Ishikawa (cell line): ENCODE results near the gene LENEP.

Source experiments
- CEBPB ChIP-seq: IDR thresholded peaks from 2 replicates; pipeline ENCODE4 v1.6.1; 2012
- CREB1 ChIP-seq: IDR thresholded peaks from 2 replicates; pipeline ENCODE4 v1.6.1; 2012; ENCODE audit warnings: low read depth
- EGR1 ChIP-seq: IDR thresholded peaks from 2 replicates; pipeline ENCODE4 v1.6.1; 2012
- EP300 ChIP-seq: IDR thresholded peaks from 2 replicates; pipeline ENCODE4 v1.6.1; 2012; ENCODE audit warnings: borderline replicate concordance
- FOXM1 ChIP-seq: IDR thresholded peaks from 2 replicates; pipeline ENCODE4 v1.6.1; 2012; ENCODE audit warnings: low read depth, borderline replicate concordance
- MAX ChIP-seq: IDR thresholded peaks from 2 replicates; pipeline ENCODE4 v1.6.1; 2012
- NFIC ChIP-seq: IDR thresholded peaks from 2 replicates; pipeline ENCODE4 v1.6.1; 2012
- RAD21 ChIP-seq: IDR thresholded peaks from 2 replicates; pipeline ENCODE4 v1.6.1; 2012; ENCODE audit warnings: low read depth
- REST ChIP-seq: IDR thresholded peaks from 2 replicates; pipeline ENCODE4 v1.6.1; 2012; ENCODE audit warnings: low read depth, mild to moderate bottlenecking
- TAF1 ChIP-seq: IDR thresholded peaks from 2 replicates; pipeline ENCODE4 v1.6.1; 2012; ENCODE audit warnings: low read depth, mild to moderate bottlenecking
- TCF12 ChIP-seq: IDR thresholded peaks from 2 replicates; pipeline ENCODE4 v1.6.1; 2012; ENCODE audit warnings: low read depth
- TEAD4 ChIP-seq: IDR thresholded peaks from 2 replicates; pipeline ENCODE4 v1.6.1; 2012
- YY1 ChIP-seq: IDR thresholded peaks from 2 replicates; pipeline ENCODE4 v1.6.1; 2012; ENCODE audit warnings: low read depth
- ZBTB7A ChIP-seq: IDR thresholded peaks from 2 replicates; pipeline ENCODE4 v1.6.1; 2012; ENCODE audit warnings: low read depth

GRCh38 chr1:154957091-154957657 is 36.2 kb upstream of the LENEP start:
- TF ChIP-seq CEBPB (no peak), CREB1 (no peak), TAF1 (no peak), EP300 (no peak), MAX (no peak), REST (no peak), RAD21 (no peak), EGR1 (no peak), YY1 (no peak), TCF12 (no peak), NFIC (no peak), TEAD4 (no peak), ZBTB7A (no peak), FOXM1 (no peak)
